GM19025 (cell line): ENCODE results near the gene TIPIN.
A peak's percentile ranks its signal among the peaks of the same experiment; 100 is the strongest.
"Not testable (repeated sequence)": the region's sequence is repeated elsewhere in the genome, so short reads cannot be mapped to it uniquely, and the experiment has no call there.

Source experiments
- ATAC-seq: cut with Tn5 transposase; IDR thresholded peaks from one replicate; pipeline ENCODE4 v1.9.1; 2021; ENCODE audit warnings: mild to moderate bottlenecking, low read depth, moderate library complexity; ENCODE audit not compliant: unreplicated experiment

TIPIN gene

GRCh38 chr15:66304425-66304824 lies 52.1 kb downstream of the TIPIN start:
- not testable (repeated sequence) for ATAC-seq

- no peak for ATAC-seq
These were observed 53.8 kb downstream of the TIPIN start for GRCh38 chr15:66302489-66303278.

GRCh38 chr15:66298803-66299251 lies 57.7 kb downstream of the TIPIN start:
- ATAC-seq = no peak

- no peak for ATAC-seq
These were observed 60.3 kb downstream of the TIPIN start for GRCh38 chr15:66296186-66296585.

GRCh38 chr15:66294932-66295235 lies 61.6 kb downstream of the TIPIN start:
- no peak for ATAC-seq

- ATAC-seq = no peak
These were observed 62.1 kb downstream of the TIPIN start for GRCh38 chr15:66294157-66294931.

GRCh38 chr15:66293419-66294156 lies 62.9 kb downstream of the TIPIN start, which contains the start of gene DIS3L:
Gene DIS3L (plus strand): TSS chr15:66293568. CDS start chr15:66293597, 29 bp downstream.
- ATAC-seq = peak; percentile 66

GRCh38 chr15:66292571-66293418 lies 63.7 kb downstream of the TIPIN start:
- no peak for ATAC-seq

GRCh38 chr15:66291816-66292570 lies 64.5 kb downstream of the TIPIN start:
- no peak for ATAC-seq

- ATAC-seq = no peak
These were observed 66.0 kb downstream of the TIPIN start for GRCh38 chr15:66290518-66290917.

- ATAC-seq = no peak
These were observed 66.5 kb downstream of the TIPIN start for GRCh38 chr15:66290007-66290406.

GRCh38 chr15:66288551-66289185 lies 67.8 kb downstream of the TIPIN start:
- ATAC-seq = no peak

GRCh38 chr15:66288093-66288492 lies 68.4 kb downstream of the TIPIN start:
- ATAC-seq = no peak

GRCh38 chr15:66287461-66288057 lies 68.9 kb downstream of the TIPIN start:
- ATAC-seq = no peak
